ENCODE data around the gene CPSF3.

DNA sequence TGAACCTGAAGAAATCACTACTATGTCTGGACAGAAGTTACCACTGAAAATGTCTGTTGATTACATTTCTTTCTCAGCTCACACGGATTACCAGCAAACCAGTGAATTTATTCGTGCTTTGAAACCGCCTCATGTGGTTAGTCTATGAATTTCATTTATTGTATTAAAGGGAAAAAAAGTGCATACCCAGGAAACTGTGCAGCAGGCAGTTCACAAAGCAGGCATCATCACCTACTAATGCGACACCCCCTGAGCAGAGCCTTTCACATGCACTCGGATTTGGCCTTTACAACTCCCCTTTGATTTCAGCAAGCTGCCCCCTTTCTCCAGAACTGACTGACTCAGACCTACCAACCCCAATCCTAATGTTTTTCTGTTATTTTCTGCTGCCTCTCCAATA is 20.1 kb downstream of the CPSF3 start:
- TF ChIP-seq POLR2AphosphoS5 (IDR thresholded peaks at IDR 0.05): no peak
- TF ChIP-seq, protein P1, sequence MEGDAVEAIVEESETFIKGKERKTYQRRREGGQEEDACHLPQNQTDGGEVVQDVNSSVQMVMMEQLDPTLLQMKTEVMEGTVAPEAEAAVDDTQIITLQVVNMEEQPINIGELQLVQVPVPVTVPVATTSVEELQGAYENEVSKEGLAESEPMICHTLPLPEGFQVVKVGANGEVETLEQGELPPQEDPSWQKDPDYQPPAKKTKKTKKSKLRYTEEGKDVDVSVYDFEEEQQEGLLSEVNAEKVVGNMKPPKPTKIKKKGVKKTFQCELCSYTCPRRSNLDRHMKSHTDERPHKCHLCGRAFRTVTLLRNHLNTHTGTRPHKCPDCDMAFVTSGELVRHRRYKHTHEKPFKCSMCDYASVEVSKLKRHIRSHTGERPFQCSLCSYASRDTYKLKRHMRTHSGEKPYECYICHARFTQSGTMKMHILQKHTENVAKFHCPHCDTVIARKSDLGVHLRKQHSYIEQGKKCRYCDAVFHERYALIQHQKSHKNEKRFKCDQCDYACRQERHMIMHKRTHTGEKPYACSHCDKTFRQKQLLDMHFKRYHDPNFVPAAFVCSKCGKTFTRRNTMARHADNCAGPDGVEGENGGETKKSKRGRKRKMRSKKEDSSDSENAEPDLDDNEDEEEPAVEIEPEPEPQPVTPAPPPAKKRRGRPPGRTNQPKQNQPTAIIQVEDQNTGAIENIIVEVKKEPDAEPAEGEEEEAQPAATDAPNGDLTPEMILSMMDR (IDR thresholded peaks at IDR 0.05): no peak
- TF ChIP-seq EP300 (IDR thresholded peaks at IDR 0.05): no peak
- TF ChIP-seq POLR2A (IDR thresholded peaks at IDR 0.05): no peak
